Fibroblast of skin of scalp (primary cell): ENCODE results near the gene CLDN22.

Experiments
- DNase-seq: peaks from one replicate; pipeline ENCODE4 v3.0.0-alpha.2; 2013

CLDN22 gene

DNA sequence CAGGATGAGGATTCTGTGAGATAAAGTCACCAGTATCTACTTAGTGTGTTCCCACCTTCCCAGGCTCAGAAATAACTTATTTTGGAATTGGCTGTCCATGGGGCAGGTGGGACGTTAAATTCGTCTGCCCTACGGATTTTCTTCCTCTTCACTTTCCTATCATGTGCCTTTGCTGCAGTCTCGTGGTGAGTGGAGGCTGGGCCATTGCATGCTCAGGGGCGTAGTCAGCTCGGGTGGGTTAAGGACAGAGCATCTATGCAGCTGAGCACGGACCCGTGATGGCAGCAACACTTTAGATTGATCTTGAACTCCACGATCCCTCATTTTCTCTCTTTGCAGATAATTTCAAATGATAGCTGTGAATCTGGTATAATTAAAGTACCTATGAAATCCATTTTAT lies 51.5 kb downstream of the CLDN22 start:
- no peak for DNase-seq
